K562 (cell line): Measurements from ENCODE around the gene PYDC2. TPM values are rescaled to one million over a fixed set of nuclear protein-coding genes. Genes with fewer than 3 reads are reported as not detected.

ENCODE experiments used
- ATAC-seq: fragments of 200-7000 bp; cut with Tn5 transposase; 3 replicates; pipeline ENCODE4 v1.9.1; 2020; ENCODE audit warnings: moderate library complexity
- BruUV-seq: library from RNA; stranded (reverse); fragments of 400-500 nt; replicated peaks from 2 replicates; lab custom pipeline; 2021; lab: Mats Ljungman, UMichigan
- CTCF ChIA-PET: fragments of 300-600 bp; formaldehyde crosslinking; extraction: SDS; loops from one replicate; lab custom pipeline; 2021; ENCODE audit warnings: low intra/inter-chr PET ratio; lab: Yijun Ruan, JAX
- POLR2A ChIA-PET: fragments of 300-600, 350-650 bp; sonication (Branson Sonifier 250); formaldehyde crosslinking; extraction: SDS; loops from one replicate; lab custom pipeline; 2021; ENCODE audit warnings: antibody characterized with exemption, inconsistent platforms; lab: Yijun Ruan, JAX
- DNase-seq, 4 experiments: peaks; one replicate each; pipeline versions ENCODE4 v3.0.0 to v3.0.0-alpha.2; 2011 to 2018; ENCODE audit warnings: low spot score in 3 of 4, mixed read lengths in 3 of 4; ENCODE audit errors: extremely low read depth in 1 of 4
- FAIRE-seq: peaks from 2 replicates; lab custom pipeline; 2011; peaks lifted over from hg19 to GRCh38; lab: Jason Lieb, UNC
- H2AFZ ChIP-seq: 2 replicates; pipeline ENCODE4 v1.6.0; 2011; ENCODE audit warnings: low read depth, low read length, control low read depth, inconsistent platforms
- H3K27ac ChIP-seq: fragments of 200-600 bp; 3 replicates; pipeline ENCODE4 v1.8.0; 2011; ENCODE audit warnings: low read depth, mild to moderate bottlenecking, control low read depth, inconsistent platforms, low read length, moderate library complexity, mixed read lengths; ENCODE audit errors: extremely low read depth
- H3K27me3 ChIP-seq, 2 experiments: fragments of 300-600 bp in 1 of 2; 2 replicates in 1 of 2; 3 replicates in 1 of 2; pipeline versions ENCODE4 v1.6.0 to v1.8.0; 2011; ENCODE audit warnings: inconsistent platforms in 2 of 2, low read length in 2 of 2, mild to moderate bottlenecking in 1 of 2, mixed read lengths in 1 of 2, moderate library complexity in 1 of 2; ENCODE audit not compliant: control insufficient read depth in 2 of 2, insufficient read depth in 2 of 2
- H3K36me3 ChIP-seq: fragments of 300-600 bp; 3 replicates; pipeline ENCODE4 v1.8.0; 2011; ENCODE audit warnings: mild to moderate bottlenecking, low read length, inconsistent platforms; ENCODE audit not compliant: control insufficient read depth, insufficient read depth
- H3K4me1 ChIP-seq, 2 experiments: fragments of 200-600 bp in 1 of 2; replicated peaks in 1 of 2; 2 replicates in 1 of 2; 3 replicates in 1 of 2; pipeline versions ENCODE4 v1.5.1 to v1.8.0; 2011; ENCODE audit warnings: inconsistent platforms in 2 of 2, low read length in 2 of 2, mild to moderate bottlenecking in 1 of 2, mixed read lengths in 1 of 2, moderate library complexity in 1 of 2; ENCODE audit not compliant: control insufficient read depth in 2 of 2, insufficient read depth in 2 of 2
- H3K4me2 ChIP-seq: 2 replicates; pipeline ENCODE4 v1.6.1; 2011; ENCODE audit warnings: low read length, control low read depth, inconsistent platforms, mixed read lengths; ENCODE audit not compliant: insufficient read depth
- H3K4me3 ChIP-seq: fragments of 200-600 bp; sonication (generic), shearing (Covaris generic); 2 replicates; pipeline ENCODE4 v1.5.1; 2016; ENCODE audit warnings: control low read depth, inconsistent platforms
- H3K79me2 ChIP-seq: fragments of 200-600 bp; 3 replicates; pipeline ENCODE4 v1.8.0; 2011; ENCODE audit warnings: low read length, inconsistent platforms; ENCODE audit not compliant: control insufficient read depth, insufficient read depth
- H3K9ac ChIP-seq, 2 experiments: 2 replicates each; pipeline versions ENCODE4 v1.6.0 to v1.6.1; 2011; ENCODE audit warnings: low read depth in 2 of 2, low read length in 2 of 2, control low read depth in 1 of 2, inconsistent platforms in 1 of 2, mild to moderate bottlenecking in 1 of 2, mixed read lengths in 1 of 2; ENCODE audit not compliant: insufficient read depth in 1 of 2
- H3K9me1 ChIP-seq: one replicate; pipeline ENCODE4 v1.6.0; 2011; ENCODE audit warnings: inconsistent platforms, mild to moderate bottlenecking, low read length, moderate library complexity; ENCODE audit not compliant: control insufficient read depth, insufficient read depth
- H3K9me3 ChIP-seq: replicated peaks from 2 replicates; pipeline ENCODE4 v1.5.1; 2011; ENCODE audit warnings: low read depth, low read length, inconsistent platforms; ENCODE audit not compliant: control insufficient read depth, insufficient read depth
- H4K20me1 ChIP-seq: replicated peaks from 2 replicates; pipeline ENCODE4 v1.6.1; 2011; ENCODE audit warnings: low read length, inconsistent platforms, mixed read lengths; ENCODE audit not compliant: control insufficient read depth, insufficient read depth
- CTBP1 ChIP-seq: fragments of 450-650 bp; IDR thresholded peaks from 2 replicates; pipeline ENCODE4 v1.6.1; 2016; ENCODE audit warnings: borderline replicate concordance
- ELF4 ChIP-seq: fragments of 450-650 bp; formaldehyde crosslinking; IDR thresholded peaks from 2 replicates; pipeline ENCODE4 v1.4.0; 2022; ENCODE audit warnings: missing genetic modification characterization
- FOXP4 ChIP-seq: sonication (generic); formaldehyde crosslinking; IDR thresholded peaks from 2 replicates; pipeline ENCODE4 v1.8.0; 2022; ENCODE audit warnings: mild to moderate bottlenecking, missing genetic modification reagents, borderline replicate concordance
- NEUROD1 ChIP-seq: fragments of 150-350 bp; IDR thresholded peaks from 2 replicates; pipeline ENCODE4 v1.6.1; 2014; ENCODE audit warnings: borderline replicate concordance, low read length, low read depth; ENCODE audit not compliant: partially characterized antibody
- PML ChIP-seq: IDR thresholded peaks from 2 replicates; pipeline ENCODE4 v1.6.1; 2012; ENCODE audit warnings: low read length, inconsistent platforms
- PTTG1 ChIP-seq: fragments of 450-650 bp; IDR thresholded peaks from 2 replicates; pipeline ENCODE4 v1.6.1; 2016; ENCODE audit warnings: low read depth, mild to moderate bottlenecking, missing genetic modification characterization, missing compliant biosample characterization
- RBBP5 ChIP-seq: fragments of 200-600 bp; sonication (generic); IDR thresholded peaks from 2 replicates; pipeline ENCODE4 v1.6.1; 2012; ENCODE audit warnings: borderline replicate concordance, mild to moderate bottlenecking, low read length, control low read depth, inconsistent platforms; ENCODE audit not compliant: insufficient read depth, poor library complexity, severe bottlenecking
- SP2 ChIP-seq: IDR thresholded peaks from 2 replicates; pipeline ENCODE4 v1.6.1; 2011; ENCODE audit warnings: mild to moderate bottlenecking, low read depth, low read length, moderate library complexity; ENCODE audit not compliant: poor library complexity, severe bottlenecking; ENCODE audit errors: extremely low read depth
- SUPT5H ChIP-seq: fragments of 450-650 bp; IDR thresholded peaks from 2 replicates; pipeline ENCODE4 v1.6.1; 2016
- TEAD2 ChIP-seq: fragments of 450-650 bp; IDR thresholded peaks from 2 replicates; pipeline ENCODE4 v1.6.1; 2016; ENCODE audit warnings: missing genetic modification characterization, control low read depth, missing compliant biosample characterization
- UBTF ChIP-seq, 2 experiments: IDR thresholded peaks; 2 replicates each; pipeline ENCODE4 v1.6.1; 2012; ENCODE audit warnings: improper control_type of control experiment in 2 of 2, low read depth in 2 of 2, low read length in 2 of 2, borderline replicate concordance in 1 of 2
- ZC3H8 ChIP-seq: fragments of 450-650 bp; IDR thresholded peaks from 2 replicates; pipeline ENCODE4 v1.6.1; 2017
- ZNF280A ChIP-seq: fragments of 450-650 bp; IDR thresholded peaks from 2 replicates; pipeline ENCODE4 v1.6.1; 2018; ENCODE audit warnings: mild to moderate bottlenecking, low read depth; ENCODE audit not compliant: partially characterized antibody
- WGBS: fragments of 100-300 bp; shearing (Covaris generic); methylation state at CpG from one replicate; pipeline ENCODE4 v1.1.6; 2016; ENCODE audit warnings: low coverage, mixed read lengths; ENCODE audit not compliant: insufficient coverage; ENCODE audit errors: missing lambda C conversion rate; 5-methylcytosine and 5-hydroxymethylcytosine counted together
- in situ Hi-C: fragments of 300-500 bp; cut with MboI; formaldehyde crosslinking; loops from 4 replicates; pipeline ENCODE4 v1.15.0; 2018; ENCODE audit warnings: inconsistent platforms, mixed read lengths
- intact Hi-C: fragments of 100-400 bp; cut with micrococcal nuclease; formaldehyde crosslinking; loops from 2 replicates; pipeline ENCODE4 v1.14.2; 2022
- polyA plus RNA-seq, 8 experiments: library from polyadenylated mRNA; depleted of rRNA in 4 of 8; stranded (reverse) in 5 of 8; unstranded in 3 of 8; fragments of >200 nt; fragmentation: Nextera tagmentation in 2 of 8; fragmentation: Illumina TruSeq in 1 of 8; extraction: Ambion mirVana in 2 of 8; extraction: Trizol in 1 of 8; gene quantifications; 2 replicates each; pipeline versions ENCODE4 v1.2.1 to v1.2.3, GENCODE V29; 2011 to 2014; ENCODE audit warnings: inconsistent platforms in 1 of 8, missing spikeins in 1 of 8
- total RNA-seq, 7 experiments: library from RNA; depleted of rRNA in 6 of 7; stranded (reverse); fragments of >200 nt in 6 of 7; fragmentation: Illumina TruSeq in 2 of 7; extraction: Trizol in 2 of 7; gene quantifications; 2 replicates each; pipeline versions ENCODE4 v1.2.1 to v1.2.3, GENCODE V29; 2011 to 2021; ENCODE audit warnings: low replicate concordance in 1 of 7

The PYDC2 gene
- total and polyA plus RNA-seq, 9 of the 15 experiments (the other 6 are each of a cell fraction or from before 2014, with no cell fraction given) = 4.0 to 7.6 (median 5.1) TPM; not detected in 5

DNA sequence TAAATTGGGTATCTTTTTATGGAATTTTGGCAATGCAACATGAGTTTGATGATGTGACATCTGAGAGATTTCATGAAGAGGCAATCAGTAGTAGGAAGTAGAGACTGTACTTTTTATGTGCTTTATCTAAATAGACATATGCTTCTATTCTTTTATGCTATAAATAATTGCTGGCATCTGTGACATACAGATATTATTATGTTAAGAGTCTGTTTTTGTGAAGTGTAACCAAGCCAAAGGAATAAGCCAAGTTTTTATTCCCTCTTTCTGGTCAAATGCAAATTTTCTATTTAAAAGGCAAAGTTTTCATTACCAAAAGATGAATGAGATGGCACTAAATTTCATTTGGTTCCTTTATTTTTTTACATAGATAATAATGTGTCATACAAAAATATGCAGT is 32.4 kb downstream of the PYDC2 start (continued):
- TF ChIP-seq FOXP4 (CRISPR knock-in tag) = no peak
- TF ChIP-seq TEAD2 (tag) = no peak

- peak overlapping the region in 1 of 2 experiments; percentile 65; a peak in 2 of 4 replicates for H3K9ac ChIP-seq
- H3K27me3 ChIP-seq = no peaks in the 10 kb centered on the region
- H3K79me2 ChIP-seq = peaks cover 54% of the 10 kb centered on the region
- H3K4me3 ChIP-seq = no peak overlapping the region; the same call in 1 of the 2 replicates
- no peaks in the 10 kb centered on the region for H3K36me3 ChIP-seq
- in situ Hi-C loops (no loop called here), intact Hi-C loops (loop anchor here (5.0 kb wide), 1 partner anchor 72 kb away; no protein-coding TSS in a partner anchor)
- ATAC-seq = peak; percentile 88
- no TSS peak for BruUV-seq
- peak overlapping the region; percentile 64 for H3K4me2 ChIP-seq
- DNase-seq = peak in 3 of 4 experiments; percentile 12 to 68 (median 48)
- H3K4me1 ChIP-seq = peaks cover 4 to 10% of the 10 kb centered on the region in 2 experiments; a peak in 4 of 5 replicates
- CTCF ChIA-PET = no interaction called here
- POLR2A ChIA-PET = interaction anchor here (0.6 to 1.3 kb wide), 4 partner anchors 10 to 245 kb away, joined by 3 read pairs; no protein-coding TSS in a partner anchor
- FAIRE-seq = peak; percentile 78
- 0 out of 2 replicates have a peak, but pooled peaks cover 4% of the 10 kb centered on the region for H4K20me1 ChIP-seq
- peak overlapping the region; percentile 23; the same call in 1 of the 3 replicates for H3K27ac ChIP-seq
- 8% methylated on average over 20 of the region's 20 CpGs for WGBS
- H3K9me1 ChIP-seq = no peaks in the 10 kb centered on the region
- H2AFZ ChIP-seq = peak overlapping the region; percentile 58
- H3K9me3 ChIP-seq = no peaks in the 10 kb centered on the region
- TF ChIP-seq CTBP1 (peak; percentile 31; the same call in 1 of the 2 replicates), ELF4 (CRISPR knock-in tag) (no peak), NEUROD1 (no peak), UBTF (IDR thresholded peaks at IDR 0.05; ENCODE audit: borderline replicate concordance in 1 of 2, low read depth in 2 of 2, low read length in 2 of 2) (peak in 1 of 2 experiments; percentile 68; a peak in 1 of 4 replicates), ZNF280A (no peak), SUPT5H (no peak), PML (no peak), RBBP5 (peak; percentile 34), ZC3H8 (no peak), SP2 (no peak), PTTG1 (tag) (no peak)
Measured at GRCh38 chr3:191499307-191500080, 38.5 kb downstream of the PYDC2 start.
